ENCODE results near the gene NNAT.
"Not testable (repeated sequence)": the region's sequence is repeated elsewhere in the genome, so short reads cannot be mapped to it uniquely, and the experiment has no call there.

The NNAT gene, protein sequence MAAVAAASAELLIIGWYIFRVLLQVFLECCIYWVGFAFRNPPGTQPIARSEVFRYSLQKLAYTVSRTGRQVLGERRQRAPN

DNA sequence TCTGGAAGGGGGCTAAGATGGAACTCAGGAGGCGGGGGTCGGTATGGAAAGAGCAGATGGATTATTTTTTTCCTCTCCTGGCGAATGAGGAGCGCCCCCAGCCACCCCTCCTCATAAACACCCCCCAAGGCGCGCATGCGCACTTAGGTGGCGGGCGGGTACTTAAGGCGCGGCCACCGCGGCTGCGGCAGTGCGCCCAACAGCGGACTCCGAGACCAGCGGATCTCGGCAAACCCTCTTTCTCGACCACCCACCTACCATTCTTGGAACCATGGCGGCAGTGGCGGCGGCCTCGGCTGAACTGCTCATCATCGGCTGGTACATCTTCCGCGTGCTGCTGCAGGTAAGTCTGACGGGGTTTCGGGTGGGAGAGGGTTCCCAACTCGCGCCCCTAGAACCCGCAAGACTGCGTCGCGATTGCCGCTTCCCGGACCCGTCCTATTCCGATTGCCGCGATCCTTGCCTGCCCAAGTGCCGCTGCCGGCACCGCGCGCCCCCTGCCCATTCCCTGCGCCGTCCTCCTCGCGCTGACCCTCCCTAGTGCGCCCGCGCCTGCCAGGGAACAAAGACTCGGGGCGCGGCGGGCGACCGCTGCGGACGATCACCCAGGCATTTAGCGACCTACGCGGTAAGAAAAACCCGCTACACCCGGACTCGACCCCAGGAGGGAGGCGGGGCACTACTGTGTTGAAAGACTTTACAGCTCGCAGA is at the start of gene NNAT:
Gene NNAT, plus strand, starts transcription at position 190 of the 711 bp plus-strand sequence. Its CDS starts 82 bp downstream, at position 272.
- peak; percentile 67 for DNase-seq

DNA sequence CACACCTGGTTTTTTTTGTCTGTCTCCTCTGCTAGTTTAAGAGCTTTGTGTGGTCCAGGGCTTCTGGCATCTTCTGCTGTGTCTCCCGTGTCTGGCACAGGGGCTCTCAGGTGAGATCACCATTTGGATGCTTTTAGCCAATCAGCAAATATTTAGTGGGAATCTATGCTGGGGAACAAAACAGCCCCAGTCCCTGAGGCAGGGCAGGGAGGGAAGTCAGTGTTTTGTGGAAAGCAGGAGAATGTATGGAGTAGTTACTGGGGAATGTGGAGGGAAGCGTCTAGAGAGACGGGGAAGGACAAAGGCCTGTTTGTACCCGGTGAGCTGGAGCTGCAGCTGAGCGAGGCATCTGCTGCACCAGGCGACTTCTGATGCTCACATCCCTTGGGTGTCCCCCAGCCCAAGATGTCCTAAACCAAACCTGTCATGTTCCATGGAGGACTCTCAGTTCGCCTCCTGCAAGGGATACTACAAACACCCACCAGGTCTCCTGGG is 49.3 kb upstream of the NNAT start:
- no peak for DNase-seq

DNA sequence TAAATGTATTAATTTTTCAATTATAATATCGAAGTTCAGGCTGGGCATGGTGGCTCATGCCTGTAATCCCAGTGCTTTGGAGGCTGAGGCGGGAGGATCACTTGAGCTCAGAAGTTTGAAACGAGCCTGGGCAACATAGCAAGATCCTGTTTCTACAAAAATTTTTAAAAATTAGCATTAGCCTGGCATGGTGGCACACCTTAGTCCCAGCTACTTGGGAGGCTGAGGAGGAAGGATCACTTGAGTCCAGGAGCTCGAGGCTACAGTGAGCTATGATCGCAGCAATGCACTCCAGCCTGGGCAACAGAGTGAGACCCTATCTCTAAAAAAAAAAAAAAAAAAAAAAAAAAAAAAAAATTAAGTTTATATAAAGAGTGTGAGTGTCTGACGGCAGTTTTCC is 48.6 kb upstream of the NNAT start:
- not testable (repeated sequence) for DNase-seq

DNA sequence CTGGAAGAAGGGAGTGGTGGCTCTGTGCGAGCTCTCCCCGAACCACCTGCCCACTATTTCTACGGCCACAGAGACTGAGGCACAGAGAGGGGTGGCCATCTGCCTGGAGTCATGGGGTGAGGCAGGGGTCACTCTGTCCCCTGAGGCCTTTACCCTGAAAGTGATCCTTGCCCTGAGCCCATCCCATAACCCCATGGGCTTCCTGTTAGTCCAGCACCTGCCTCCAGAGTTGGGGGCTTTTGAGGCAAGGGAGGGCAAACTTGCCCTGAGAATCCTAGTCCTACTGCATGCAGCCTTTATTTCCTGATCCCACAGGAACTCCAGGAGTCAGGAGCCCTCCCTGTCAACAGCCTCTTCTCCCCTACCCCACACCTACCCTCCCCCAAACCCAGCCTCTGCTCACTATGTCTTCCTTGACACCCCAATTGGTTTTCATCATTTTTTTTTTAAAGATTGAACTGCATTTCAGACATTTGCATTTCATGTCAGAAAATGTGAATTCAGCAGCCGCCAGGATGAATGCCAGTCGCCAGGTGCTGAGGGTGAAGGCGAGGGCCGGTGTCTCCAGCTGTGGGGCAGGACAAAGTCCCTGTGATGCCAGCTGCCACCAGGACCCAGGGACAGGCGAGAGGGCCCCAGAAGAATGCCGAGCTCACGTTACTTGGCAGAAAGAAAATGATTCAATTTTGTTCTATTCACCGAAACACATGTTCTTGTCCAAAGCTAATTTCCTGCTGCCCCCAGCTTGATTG is 47.6 kb upstream of the NNAT start:
- DNase-seq: no peak

DNA sequence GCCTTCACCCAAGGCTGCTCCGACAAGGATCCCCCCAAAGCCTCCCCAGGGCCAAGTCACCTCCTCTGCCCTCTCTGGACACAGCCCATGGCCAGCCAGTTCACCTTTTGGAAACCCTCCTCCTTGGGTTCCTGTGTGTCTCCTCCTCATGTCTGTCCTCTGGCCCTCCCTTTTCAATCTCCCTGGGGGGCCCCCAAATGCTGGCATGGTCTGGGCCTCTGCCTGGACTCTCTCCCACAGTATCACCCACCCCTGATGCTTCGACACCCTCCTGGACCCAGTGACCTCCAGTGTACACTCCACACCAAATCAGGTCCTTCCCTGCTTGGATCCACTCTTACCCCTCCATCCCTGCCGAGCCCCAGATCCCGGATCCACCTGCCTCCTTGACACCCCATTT is 46.7 kb upstream of the NNAT start:
- no peak for DNase-seq

DNA sequence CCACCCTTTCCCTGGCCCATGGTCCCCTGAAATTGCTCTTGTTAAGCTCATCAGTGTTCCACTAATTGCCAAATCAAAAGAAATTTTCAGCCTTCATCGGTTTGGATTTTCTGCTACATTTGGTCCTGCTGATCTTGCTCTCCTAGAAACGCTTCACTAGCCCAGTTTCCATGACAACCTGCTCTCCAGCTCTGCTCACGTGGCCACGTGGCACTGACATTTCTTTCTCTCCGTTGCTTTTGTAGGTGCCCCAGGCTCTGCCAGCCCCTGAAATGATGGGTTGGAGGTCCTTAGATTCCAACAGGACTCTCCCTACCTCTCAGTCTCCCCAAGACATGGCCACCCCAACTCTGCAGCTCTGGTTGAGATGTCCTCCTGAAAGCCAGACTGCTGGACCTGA is 45.8 kb upstream of the NNAT start:
- no peak for DNase-seq

DNA sequence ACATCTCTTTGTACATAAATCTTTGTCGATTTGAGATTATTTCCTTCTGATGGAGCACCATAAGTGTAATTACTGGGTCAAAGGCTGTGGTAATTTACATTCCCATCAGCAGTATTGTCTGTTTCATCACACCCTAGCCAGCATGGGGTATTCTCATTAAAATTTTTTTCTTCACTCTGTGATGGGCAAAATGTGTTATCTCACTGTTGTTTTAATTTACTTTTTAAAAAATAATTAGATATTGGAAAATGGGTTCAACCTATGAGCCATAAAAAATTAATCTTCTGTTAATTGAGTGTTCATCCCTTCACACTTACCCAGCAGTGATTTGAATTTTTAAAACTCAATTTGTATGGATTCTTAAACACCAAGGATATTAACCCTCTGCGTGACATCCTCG is 44.0 kb upstream of the NNAT start:
- no peak for DNase-seq

DNA sequence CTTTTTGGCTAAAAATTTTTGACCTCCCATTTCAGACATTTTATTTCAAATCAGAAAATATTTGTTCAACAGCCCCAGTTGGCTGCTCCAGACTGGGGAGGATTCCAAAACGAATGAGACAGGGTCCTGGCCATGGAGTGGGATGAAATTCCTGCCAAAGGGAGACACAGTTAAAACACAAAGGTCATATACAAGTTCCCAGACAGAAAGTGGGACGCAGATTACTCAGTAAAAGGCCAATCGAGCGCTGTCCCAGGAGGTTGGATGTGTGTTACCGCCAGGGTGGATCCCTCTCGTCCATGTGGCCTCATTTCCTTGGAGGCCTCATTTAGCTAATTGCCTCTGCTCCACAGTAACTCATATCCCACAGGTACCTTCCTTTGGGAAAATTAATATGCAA is 41.8 kb upstream of the NNAT start:
- no peak for DNase-seq

DNA sequence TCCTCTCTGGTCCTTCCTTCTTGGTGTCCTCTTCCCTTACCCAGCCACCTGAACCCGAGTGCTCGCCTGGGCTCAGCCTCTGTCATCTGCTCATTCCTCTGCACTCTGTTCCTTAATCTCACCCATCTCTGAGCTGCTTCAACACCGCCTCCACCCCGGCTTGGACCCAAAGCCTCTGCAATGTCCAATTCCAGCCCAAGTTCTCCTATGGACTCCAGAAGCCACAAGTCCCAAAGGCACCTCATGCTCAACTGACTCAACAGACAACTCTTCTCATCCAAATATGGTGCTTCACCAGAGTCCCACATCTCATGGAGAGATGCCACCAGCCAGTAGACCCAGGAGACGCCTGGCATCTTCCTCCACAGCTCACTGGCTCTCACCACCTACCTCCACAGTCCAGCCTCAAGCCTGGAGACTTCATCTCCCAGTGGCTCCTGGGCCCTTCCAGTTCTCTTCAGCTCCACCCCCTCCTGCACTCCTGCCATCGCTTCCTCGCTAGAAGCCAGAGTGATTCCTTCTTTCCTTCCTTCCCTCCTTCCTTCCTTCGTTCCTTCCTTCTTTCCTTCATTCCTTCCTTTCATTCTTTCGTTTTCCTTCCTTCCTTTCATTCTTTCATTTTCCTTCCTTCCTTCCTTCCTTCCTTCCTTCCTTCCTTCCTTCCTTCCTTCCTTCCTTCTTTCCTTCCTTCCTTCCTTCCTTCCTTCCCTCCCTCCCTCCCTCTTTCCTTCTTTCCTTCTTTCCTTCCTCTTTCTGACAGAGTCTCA is 40.9 kb upstream of the NNAT start:
- DNase-seq: no peak

DNA sequence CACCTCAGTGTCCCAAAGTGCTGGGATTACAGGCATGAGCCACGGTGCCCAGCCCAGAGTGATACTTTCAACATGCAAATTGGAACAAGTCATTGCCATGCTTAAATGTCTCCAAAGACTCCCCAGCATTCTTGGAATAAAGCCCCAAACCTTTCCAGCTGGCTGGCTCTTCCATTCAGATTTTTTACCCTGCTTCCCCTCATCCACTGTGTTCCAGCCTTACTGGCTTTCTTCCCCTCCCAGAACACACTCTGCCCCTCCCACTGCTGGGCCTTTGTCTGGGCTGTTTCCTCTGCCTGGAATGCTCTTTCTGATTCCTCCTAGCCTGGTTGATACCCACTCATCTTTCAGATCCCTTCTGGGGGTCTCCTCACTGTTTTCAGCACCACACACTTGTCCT is 40.1 kb upstream of the NNAT start:
- no peak for DNase-seq

DNA sequence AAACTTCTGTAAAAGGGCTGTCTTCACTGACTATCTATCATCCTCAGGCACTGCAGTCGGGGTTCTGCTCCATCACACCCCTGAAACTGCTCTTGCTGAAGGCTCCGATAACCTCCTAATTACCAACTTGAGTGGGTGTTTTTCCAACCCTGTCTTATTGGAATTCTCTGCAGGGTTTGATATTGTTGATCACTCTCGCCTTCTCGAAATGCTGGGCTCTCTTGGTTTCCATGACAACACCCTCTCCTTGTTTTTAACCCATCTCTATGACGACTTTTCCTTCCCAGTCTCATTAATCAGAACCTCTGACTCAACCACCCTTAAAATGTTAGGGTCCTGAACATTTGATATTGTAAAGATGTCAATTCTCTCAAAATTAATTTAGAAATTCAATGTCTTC is 39.4 kb upstream of the NNAT start:
- no peak for DNase-seq

DNA sequence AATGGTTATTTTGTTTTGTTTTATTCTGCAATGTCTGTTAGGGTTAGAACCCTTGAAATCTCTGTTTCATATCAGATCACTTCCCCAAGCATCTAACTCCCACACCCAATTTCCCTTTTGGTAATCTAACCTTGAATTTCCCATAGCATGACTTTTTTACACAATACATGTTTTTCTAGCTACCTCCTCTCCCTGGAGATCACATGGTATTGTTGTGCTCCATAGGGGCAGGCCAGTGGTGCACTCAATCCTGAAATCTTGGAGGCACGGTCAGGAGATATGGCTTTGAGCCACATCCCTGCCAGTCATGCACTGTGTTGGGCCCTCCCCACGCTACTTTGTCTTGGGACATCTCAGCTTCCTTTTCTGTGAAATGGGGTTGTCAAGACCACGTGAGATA is 36.7 kb upstream of the NNAT start:
- no peak for DNase-seq

DNA sequence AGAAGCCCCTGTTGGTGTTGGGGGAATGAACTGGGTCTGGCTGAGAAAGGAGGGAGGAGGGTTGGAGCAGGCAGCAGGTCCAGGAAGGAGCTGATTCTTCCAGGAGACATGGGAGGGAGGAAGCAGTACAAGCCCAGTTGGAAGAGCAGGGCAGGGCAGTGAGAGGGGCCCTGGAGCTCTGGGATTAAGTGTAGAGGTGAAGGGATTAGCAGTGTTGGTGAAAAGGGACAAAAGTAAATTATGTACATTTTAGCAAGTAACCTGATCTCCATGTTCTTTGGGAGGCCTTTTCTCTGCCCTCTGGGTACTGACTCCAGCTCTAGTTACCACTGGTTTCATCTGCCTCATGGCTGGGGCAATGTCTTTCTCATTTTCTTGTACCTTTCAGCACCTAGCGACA is 34.8 kb upstream of the NNAT start:
- not testable (repeated sequence) for DNase-seq

DNA sequence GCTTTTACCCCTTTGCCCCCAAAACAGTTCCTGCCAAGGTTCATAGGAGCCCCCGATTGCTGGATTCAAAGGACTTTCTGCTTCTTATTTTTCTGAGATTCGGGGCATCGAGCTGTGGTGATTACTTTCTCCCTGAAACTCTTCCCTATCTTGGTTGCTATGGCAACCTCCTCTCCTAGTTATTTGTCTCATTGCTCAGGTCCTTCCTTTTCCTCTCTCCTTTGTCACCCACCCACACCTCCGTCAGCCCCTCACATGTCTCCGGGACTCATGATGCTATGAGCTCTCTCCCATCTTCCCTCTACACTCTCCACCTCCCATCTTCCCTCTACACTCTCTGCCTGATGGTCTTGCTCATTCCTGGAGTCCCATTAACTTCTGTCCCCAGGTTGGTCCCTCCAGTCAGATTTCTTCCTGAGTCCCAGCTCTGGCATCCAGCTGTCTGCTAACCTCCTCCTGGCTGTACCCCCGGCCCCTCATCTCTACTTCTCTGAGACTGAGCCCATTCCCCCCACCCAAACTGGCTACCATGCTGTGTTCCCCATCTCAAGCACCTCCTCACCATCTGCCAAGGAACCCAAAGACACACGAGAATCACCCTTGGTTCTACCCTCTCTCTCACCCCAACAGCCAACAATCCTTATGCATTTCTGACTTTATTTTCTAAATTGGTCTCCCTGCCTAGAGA is 30.2 kb upstream of the NNAT start:
- no peak for DNase-seq

DNA sequence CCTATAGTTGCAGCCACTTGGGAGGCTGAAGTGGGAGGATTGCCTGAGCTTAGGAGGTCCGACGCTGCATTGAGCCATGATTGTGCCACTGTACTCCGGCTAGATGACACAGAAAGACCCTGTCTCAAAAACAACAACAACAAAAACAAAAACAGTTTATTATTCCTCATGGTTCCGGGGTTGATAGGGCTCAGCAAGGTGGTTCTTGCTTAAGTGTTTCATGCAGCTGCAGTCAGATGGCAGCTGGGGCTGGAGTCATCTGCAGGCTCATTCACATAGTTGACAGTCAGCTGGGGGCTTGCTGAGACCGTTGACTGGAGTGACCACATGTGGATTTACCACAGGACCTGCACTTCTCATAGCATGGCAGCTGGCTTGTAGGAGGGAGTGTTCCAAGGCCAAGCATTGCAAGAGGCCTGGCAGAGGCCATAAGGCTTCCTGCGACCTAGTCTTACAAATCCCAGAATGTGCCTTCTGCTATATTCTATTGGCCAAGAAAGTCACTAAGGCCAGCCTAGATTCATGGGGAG is 28.9 kb upstream of the NNAT start:
- DNase-seq: no peak

DNA sequence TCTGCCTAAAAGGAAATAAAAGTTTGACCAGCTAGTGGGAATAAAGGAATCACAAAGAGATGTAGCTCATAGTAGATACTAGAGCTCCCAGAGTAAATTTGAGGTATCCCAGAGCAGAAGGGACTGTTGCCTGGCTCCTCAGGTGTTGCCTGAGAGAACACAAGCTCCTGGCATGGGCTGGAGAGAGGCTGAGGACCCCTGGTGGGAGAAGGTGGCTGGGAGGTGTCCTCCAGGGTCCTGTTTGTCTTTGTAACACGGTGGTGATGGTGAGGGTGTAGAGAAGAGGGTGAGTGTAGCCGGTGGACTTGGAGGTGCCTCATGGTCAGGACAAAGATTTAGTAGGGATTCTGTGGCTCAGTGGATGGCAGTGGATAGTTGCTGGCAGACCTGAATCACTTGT is 28.1 kb upstream of the NNAT start:
- DNase-seq: no peak

DNA sequence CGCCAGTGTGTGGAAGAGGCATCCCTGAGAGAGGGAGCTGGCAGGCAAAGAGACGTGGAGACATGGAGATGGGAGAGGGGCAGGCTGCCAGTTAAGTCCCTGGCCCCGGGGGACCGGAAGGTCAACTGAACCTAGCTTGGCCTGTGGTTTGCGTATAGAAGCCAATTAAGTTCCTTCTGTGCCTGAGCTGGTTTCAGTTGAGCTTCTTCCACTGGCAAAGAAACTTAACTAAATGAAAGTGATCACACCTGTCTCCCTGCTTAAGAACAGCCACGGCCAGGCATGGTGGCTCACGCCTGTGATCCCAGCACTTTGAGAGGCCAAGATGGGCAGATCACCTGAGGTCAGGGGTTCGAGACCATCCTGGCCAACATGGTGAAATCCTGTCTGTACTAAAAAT is 26.7 kb upstream of the NNAT start:
- no peak for DNase-seq

DNA sequence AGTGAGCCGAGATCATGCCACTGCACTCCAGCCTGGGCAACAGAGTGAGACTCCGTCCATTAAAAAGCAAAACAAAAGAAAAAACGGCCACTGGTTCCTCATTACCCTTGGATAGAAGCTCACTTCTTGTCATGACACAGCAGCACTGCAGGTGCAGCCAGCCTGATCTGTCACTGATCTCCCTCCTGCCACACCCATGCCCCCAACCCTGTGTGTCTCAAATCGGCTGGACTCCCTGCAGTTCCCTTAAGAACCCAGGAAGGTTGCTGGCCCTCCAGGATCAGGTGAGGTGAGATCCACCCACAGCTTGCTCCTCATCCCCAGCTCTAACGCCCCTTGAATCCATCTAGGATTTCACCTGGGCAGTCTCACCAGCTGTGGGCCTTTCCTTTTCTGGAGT is 26.3 kb upstream of the NNAT start:
- no peak for DNase-seq

DNA sequence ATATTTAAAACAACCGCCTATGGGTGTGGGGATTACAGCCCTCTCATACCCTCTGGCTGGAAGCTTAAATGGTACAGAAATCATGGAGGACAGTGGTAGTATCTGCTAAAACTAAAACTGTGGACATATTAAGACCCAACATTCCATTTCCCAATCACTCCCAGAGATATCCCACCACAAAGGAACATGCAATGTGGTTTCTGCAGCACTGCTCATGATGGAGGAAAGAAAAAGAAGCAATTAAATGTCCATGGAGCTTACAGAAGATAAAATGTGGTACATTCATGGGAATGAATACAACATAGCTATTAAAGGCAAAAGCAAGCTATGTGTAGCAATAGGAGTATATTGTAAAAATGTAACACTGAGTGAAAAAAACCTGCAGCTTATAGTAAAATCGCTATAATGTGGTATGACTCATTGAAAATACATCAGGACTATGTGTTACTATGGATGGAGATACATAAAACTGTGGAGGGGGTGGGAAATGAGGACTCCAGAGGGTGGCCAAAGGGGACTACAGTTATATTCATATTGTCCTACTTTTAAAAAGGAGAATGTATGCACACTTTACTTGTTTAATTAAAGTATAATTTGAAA is 22.9 kb upstream of the NNAT start:
- no peak for DNase-seq

DNA sequence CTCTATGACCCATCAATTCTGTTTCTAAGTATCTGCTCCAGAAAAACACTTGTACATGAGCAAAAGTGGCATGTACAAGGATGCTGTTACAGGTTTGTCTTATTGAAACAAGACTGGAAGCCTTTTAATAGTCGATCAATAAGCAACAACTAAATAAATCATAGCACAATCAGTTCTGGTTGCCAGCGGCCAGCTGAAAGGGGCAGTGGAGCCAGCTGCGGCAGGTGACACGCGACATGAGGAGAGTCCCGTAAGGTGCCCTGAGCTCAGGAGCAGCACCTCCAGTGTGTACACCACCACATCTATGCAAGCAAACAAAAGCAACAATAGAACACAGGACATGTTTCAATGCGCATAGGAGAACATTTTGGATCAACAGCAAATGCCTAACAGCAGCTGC is 20.7 kb upstream of the NNAT start:
- DNase-seq: no peak

DNA sequence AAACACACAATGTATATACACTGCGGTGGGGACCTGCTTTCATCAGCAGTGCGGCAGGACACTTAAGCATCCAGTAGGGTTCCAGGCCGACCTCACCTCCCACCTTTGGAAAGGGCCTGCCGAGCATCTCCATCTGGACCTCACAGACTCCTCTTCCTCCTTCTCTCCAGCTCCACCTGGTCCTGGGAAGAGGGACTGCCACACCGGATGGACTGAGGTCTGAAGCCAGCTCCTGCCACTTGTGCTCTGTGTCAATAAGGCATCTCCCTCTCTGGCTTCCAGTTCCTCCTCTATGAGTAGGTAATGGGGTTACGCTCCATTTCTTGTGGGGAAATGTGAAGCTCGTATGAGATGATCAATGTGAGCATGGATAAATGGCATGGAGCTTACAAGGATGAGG is 19.1 kb upstream of the NNAT start:
- DNase-seq: no peak

DNA sequence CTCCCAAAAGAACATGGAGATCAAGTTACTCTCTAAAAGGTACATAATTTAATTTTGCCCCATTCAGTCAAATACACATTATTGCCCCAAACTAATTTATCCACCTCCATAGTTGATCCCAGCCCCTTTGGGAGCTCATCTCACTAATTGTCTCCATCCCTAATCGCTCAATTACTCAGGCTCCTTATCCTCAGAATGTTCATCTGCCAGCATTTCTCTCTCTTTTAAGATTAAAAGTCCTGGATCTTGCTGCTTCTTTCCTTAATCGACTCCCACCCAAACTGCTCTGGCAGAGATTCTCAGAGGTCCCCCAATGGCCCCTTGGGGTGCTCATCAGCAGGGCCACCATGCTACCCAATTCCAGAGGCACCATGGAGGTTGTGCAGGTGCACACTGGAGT is 18.4 kb upstream of the NNAT start:
- no peak for DNase-seq
